ENCODE data around the gene PPM1F. TPM values are rescaled to one million over a fixed set of nuclear protein-coding genes. Genes with fewer than 3 reads are reported as not detected.
"Not testable (repeated sequence)": the region's sequence is repeated elsewhere in the genome, so short reads cannot be mapped to it uniquely, and the experiment has no call there.

PPM1F gene
- total RNA-seq, 2 donors from 2014 or later, result 17.0 to 29.6 TPM

- Histone ChIP-seq H3K27me3 (no peaks in the 10 kb centered on the region), H3K4me3 (no peak overlapping the region), H3K27ac (no peak overlapping the region), H3K36me3 (no peaks in the 10 kb centered on the region), H3K9me3 (no peaks in the 10 kb centered on the region), H3K4me1 (no peaks in the 10 kb centered on the region)
- no peak for DNase-seq (ENCODE audit: low spot score)
- no peak for TF ChIP-seq CTCF (IDR thresholded peaks at IDR 0.05)
Observed at GRCh38 chr22:21898354-21898896, 54.2 kb downstream of the PPM1F start.

- no peaks in the 10 kb centered on the region for H3K4me1 ChIP-seq
- no peak for DNase-seq (ENCODE audit: low spot score)
- no peak overlapping the region for H3K4me3 ChIP-seq
- no peak for TF ChIP-seq CTCF (IDR thresholded peaks at IDR 0.05)
- no peak overlapping the region for H3K27ac ChIP-seq
- H3K36me3 ChIP-seq, result no peaks in the 10 kb centered on the region
- H3K9me3 ChIP-seq, result no peaks in the 10 kb centered on the region
- H3K27me3 ChIP-seq, result no peaks in the 10 kb centered on the region
Observed at GRCh38 chr22:21896951-21897513, 55.6 kb downstream of the PPM1F start.

GRCh38 chr22:21896275-21896674 lies 56.4 kb downstream of the PPM1F start:
- not testable (repeated sequence) for H3K36me3 ChIP-seq; H3K4me1 ChIP-seq; DNase-seq (ENCODE audit: low spot score); H3K27ac ChIP-seq; H3K27me3 ChIP-seq; H3K9me3 ChIP-seq; H3K4me3 ChIP-seq

GRCh38 chr22:21894799-21895198 lies 57.8 kb downstream of the PPM1F start:
- DNase-seq (ENCODE audit: low spot score), result no peak
- no peaks in the 10 kb centered on the region for H3K9me3 ChIP-seq
- H3K27me3 ChIP-seq, result no peaks in the 10 kb centered on the region
- H3K36me3 ChIP-seq, result no peaks in the 10 kb centered on the region
- no peaks in the 10 kb centered on the region for H3K4me1 ChIP-seq
- no peak overlapping the region for H3K27ac ChIP-seq
- no peak for TF ChIP-seq CTCF (IDR thresholded peaks at IDR 0.05)
- no peak overlapping the region for H3K4me3 ChIP-seq

DNA sequence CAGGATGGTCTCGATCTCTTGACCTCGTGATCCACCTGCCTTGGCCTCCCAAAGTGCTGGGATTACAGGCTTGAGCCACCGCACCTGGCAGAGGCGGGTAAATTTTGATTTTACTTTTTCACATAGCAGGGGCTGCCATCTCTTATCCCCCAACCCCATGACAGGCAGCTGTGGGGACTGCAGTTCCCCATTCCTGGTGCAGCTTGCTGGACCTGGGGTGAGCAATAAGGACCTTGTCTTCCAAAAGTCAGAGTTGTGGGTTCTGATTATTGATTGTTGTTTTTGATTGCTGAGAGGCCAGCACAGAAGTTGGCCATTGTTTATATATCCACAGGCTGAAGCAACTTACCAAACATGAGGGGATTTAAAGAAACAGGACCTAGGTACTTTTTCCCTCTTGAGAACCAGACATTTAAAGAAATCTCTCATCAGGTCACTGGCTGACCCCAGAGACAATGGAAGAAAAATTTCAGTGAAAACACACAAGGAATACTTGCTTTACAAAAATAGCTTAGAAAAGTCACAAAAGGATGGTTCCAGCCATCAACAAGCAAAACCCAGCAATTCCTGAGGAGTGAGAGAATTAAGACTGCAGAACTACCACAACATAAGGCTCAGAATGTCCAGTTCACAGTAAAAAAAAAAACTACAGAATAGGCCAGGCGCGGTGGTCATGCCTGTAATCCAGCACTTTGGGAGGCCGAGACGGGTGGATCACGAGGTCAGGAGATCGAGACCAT lies 63.2 kb downstream of the PPM1F start:
- DNase-seq (ENCODE audit: low spot score), result no peak
- H3K4me3 ChIP-seq, result no peak overlapping the region
- no peaks in the 10 kb centered on the region for H3K27me3 ChIP-seq
- H3K27ac ChIP-seq, result no peak overlapping the region
- H3K4me1 ChIP-seq, result no peaks in the 10 kb centered on the region
- no peaks in the 10 kb centered on the region for H3K9me3 ChIP-seq
- no peak for TF ChIP-seq CTCF (IDR thresholded peaks at IDR 0.05)
- H3K36me3 ChIP-seq, result no peaks in the 10 kb centered on the region

DNA sequence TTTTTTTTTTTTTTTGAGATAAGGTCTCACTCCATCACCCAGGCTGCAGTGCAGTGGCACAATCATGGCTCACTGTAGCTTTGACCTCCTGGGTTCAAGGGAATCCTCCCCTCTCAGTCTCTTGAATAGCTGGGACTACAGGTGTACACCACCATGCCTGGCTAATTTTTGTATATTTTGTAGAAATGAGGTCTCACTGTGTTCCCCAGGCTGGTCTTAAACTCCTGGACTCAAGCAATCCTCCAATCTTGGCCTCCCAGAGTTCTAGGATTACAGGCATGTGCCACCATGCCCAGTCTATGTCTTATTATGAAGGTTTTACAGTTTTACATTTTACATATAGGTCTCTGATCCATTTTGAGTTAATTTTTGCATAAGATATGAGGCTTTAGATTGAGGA lies 64.8 kb downstream of the PPM1F start:
- no peaks in the 10 kb centered on the region for H3K4me1 ChIP-seq
- TF ChIP-seq CTCF (IDR thresholded peaks at IDR 0.05), result no peak

DNA sequence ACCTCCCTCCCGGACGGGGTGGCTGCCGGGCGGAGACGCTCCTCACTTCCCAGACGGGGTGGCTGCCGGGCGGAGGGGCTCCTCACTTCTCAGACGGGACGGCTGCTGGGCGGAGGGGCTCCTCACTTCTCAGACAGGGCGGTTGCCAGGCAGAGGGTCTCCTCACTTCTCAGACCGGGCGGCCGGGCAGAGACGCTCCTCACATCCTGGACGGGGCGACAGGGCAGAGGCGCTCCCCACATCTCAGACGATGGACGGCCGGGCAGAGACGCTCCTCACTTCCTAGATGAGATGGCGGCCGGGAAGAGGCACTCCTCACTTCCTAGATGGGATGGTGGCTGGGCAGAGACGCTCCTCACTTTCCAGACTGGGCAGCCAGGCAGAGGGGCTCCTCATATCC lies 68.7 kb downstream of the PPM1F start:
- DNase-seq (ENCODE audit: low spot score); H3K4me1 ChIP-seq; H3K27me3 ChIP-seq; H3K27ac ChIP-seq; H3K36me3 ChIP-seq; H3K4me3 ChIP-seq; H3K9me3 ChIP-seq: not testable (repeated sequence)

More for the DNA sequence above, 64.8 kb downstream of the PPM1F start:
- Histone ChIP-seq H3K36me3 (no peaks in the 10 kb centered on the region), H3K4me3 (no peak overlapping the region), H3K9me3 (no peaks in the 10 kb centered on the region), H3K27me3 (no peaks in the 10 kb centered on the region), H3K27ac (no peak overlapping the region)
- no peak for DNase-seq (ENCODE audit: low spot score)

DNA sequence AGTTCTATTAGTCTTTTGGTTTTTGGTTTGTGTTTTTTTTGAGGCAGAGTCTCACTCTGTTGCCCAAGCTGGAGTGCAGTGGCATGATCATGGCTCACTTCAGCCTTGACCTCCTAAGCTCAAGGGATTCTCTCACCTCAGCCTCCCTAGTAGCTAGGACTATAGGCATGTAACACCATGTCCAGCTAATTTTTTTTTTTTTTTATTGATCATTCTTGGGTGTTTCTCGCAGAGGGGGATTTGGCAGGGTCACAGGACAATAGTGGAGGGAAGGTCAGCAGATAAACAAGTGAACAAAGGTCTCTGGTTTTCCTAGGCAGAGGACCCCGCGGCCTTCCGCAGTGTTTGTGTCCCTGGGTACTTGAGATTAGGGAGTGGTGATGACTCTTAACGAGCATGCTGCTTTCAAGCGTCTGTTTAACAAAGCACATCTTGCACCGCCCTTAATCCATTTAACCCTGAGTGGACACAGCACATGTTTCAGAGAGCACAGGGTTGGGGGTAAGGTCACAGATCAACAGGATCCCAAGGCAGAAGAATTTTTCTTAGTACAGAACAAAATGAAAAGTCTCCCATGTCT lies 69.8 kb downstream of the PPM1F start:
- not testable (repeated sequence) for H3K4me1 ChIP-seq; H3K9me3 ChIP-seq; H3K27ac ChIP-seq; DNase-seq (ENCODE audit: low spot score); H3K27me3 ChIP-seq; H3K4me3 ChIP-seq; H3K36me3 ChIP-seq
